Measurements from ENCODE around the gene OR2M2.

Gene OR2M2, protein sequence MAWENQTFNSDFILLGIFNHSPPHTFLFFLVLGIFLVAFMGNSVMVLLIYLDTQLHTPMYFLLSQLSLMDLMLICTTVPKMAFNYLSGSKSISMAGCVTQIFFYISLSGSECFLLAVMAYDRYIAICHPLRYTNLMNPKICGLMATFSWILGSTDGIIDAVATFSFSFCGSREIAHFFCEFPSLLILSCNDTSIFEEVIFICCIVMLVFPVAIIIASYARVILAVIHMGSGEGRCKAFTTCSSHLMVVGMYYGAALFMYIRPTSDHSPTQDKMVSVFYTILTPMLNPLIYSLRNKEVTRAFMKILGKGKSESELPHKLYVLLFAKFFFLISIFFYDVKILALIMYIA

GRCh38 chr1:248174521-248174920, at the start of gene OR2M2:
Gene OR2M2, plus strand, starts transcription at chr1:248174821. Its CDS starts 5,165 bp downstream, at chr1:248179986.
- no peak for DNase-seq (ENCODE audit: low read depth in 2 of 3, low spot score in 1 of 3)

GRCh38 chr1:248127653-248128052, 47.0 kb upstream of the OR2M2 start:
- no peak for DNase-seq (ENCODE audit: low read depth in 2 of 3, low spot score in 1 of 3)

GRCh38 chr1:248136811-248137210, 37.8 kb upstream of the OR2M2 start:
- DNase-seq (ENCODE audit: low read depth in 2 of 3, low spot score in 1 of 3), result no peak

DNA sequence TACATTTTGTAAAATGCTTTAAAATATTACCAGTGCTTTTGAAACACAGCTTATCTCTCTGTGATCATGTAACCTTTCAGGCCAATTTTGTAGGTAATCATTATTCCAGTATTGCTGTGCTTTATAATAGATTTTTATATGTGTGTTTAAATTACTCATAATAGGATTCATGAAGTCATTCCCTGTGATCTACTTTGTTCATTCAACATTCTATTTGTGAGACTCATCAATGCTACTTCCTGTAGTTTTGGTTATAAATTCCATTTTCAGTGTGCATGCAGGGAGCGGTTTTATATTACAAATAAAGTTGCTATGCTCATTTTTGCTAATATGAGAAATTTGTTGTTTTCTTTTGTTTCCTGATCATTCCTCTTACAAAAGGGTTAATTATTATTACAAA, 33.8 kb upstream of the OR2M2 start:
- DNase-seq (ENCODE audit: low read depth in 2 of 3, low spot score in 1 of 3), result no peak

- DNase-seq (ENCODE audit: low read depth in 2 of 3, low spot score in 1 of 3), result no peak
Measured at GRCh38 chr1:248143311-248143710, 31.3 kb upstream of the OR2M2 start.

DNA sequence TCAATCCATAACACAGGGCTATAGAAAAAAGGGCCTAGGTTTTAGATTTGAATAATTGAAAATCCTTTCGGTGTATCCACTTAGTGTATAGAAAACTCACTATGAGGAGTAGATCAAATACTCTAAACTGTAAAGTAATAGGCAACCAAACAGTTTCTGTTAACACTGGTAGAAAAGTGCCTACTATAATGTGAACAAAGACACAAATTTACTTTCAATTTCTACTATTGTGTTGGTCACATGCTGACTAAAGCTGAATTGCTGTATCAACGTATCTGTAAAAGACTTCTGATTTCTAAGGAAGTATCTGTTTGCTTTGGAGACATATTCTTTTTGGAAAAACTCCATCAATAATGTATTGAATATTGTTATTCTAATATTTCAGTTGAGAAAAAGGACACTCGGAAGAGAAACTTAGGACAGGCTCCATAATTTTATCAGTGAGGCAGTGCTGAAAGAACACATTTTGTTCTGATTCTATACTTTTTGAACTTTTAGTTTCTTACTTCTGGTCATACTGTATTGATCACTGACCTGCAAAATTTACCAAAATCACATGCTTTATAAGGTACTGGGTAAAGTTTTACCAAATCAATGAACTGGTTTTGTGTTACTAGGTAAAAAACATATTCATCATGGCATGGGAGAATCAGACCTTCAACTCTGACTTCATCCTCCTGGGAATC, 30.0 kb upstream of the OR2M2 start, which contains the start of gene OR2M5:
Gene OR2M5 (plus strand): TSS at position 636 of the 686 bp plus-strand sequence. CDS start 0 bp downstream, at position 636.
- no peak for DNase-seq (ENCODE audit: low read depth in 2 of 3, low spot score in 1 of 3)

- DNase-seq (ENCODE audit: low read depth in 2 of 3, low spot score in 1 of 3), result no peak
Measured at GRCh38 chr1:248152056-248152827, 22.4 kb upstream of the OR2M2 start.

DNA sequence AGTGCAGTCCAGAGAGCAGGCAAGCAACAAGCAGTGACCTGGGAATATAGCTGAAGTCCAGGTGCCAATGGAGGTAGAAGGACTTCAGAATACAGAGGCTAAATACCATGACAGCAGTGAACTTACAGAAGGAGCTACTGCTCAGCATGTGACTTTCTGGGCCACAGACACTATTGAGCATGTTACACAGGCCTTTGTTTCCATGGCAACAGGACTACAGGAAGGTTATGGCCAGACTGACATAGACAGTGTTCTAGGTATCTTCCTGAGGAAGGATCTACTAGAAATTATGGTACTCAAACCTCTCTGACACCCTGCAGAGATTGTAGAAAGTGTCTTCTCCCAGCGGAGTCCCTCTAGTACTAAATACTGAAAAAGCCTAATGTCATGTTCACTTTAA, 18.7 kb upstream of the OR2M2 start:
- DNase-seq (ENCODE audit: low read depth in 2 of 3, low spot score in 1 of 3), result no peak

- DNase-seq (ENCODE audit: low read depth in 2 of 3, low spot score in 1 of 3), result no peak
Measured at GRCh38 chr1:248158758-248159157, 15.9 kb upstream of the OR2M2 start.

DNA sequence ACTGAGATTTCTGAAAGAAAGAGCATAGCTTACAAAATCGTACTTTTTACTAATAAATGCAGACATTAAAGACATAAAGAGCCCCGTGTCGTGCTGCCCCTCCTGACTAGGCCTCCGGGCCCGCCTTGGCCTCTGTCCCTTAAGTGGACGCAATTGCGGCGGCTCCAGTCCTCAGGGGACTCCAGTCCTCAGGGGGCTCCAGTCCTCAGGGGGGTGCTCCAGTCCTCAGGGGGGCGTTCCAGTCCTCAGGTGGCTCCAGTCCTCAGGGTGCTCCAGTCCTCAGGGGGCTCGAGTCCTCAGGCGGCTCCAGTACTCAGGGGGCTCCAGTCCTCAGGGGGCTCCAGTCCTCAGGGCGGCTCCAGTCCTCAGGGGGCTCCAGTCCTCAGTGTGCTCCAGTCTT, 10.6 kb upstream of the OR2M2 start:
- no peak for DNase-seq (ENCODE audit: low read depth in 2 of 3, low spot score in 1 of 3)

- DNase-seq (ENCODE audit: low read depth in 2 of 3, low spot score in 1 of 3), result no peak
Measured at GRCh38 chr1:248165186-248165585, 9.4 kb upstream of the OR2M2 start.

DNA sequence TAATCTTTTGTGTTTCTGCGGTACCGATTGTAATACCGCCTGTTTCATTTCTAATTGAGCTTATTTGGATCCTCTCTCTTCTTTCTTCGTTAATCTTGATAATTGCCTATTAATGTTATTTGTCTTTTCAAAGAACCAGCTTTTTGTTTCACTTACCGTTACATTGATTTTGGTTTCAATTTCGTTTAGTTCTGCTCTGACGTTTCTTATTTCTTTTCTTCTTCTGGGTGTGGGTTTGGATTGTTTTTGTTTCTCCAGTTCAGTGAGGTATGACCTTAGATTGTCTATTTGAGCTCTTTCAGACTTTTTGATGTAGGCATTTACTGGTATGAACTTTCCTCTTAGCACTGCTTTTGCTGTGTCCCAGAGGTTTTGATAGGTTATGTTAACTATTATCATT, 9.4 kb downstream of the OR2M2 start:
- no peak for DNase-seq (ENCODE audit: low read depth in 2 of 3, low spot score in 1 of 3)

GRCh38 chr1:248187363-248187762, 12.7 kb downstream of the OR2M2 start:
- no peak for DNase-seq (ENCODE audit: low read depth in 2 of 3, low spot score in 1 of 3)

DNA sequence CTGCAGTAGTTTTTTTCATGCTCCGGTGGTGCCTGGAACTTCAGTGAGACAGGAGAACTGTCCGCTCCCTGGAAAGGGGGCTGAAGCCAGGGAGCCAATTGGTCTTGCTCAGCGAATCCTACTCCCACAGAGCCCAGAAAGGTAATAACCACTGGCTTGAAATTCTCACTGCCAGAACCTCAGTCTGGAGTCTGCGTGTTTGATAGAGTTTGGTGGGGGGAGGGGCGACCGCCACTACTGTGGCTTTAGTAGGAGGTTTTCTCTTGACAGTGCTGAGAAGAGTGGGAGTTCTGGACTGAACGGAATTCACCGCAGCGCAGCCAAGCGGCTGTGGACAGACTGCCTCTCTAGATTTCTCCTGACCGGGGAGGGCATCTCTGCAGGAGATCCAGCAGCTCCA, 14.4 kb downstream of the OR2M2 start:
- no peak for DNase-seq (ENCODE audit: low read depth in 2 of 3, low spot score in 1 of 3)

DNA sequence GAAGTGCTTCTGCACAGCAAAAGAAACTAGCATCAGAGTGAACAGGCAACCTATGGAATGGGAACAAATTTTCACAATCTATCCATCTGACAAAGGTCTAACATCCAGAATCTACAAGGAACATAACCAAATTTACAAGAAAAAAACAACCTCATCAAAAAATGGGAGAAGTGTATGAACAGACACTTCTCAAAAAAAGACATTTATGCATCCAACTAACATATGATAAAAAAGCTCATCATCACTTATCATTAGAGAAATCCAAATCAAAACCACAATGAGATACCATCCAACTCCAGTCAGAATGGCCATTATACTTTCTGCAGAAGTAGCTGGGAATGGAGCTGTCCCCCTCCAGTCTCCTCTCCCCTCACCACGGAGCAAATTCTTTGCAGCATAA, 19.5 kb downstream of the OR2M2 start:
- no peak for DNase-seq (ENCODE audit: low read depth in 2 of 3, low spot score in 1 of 3)

- no peak for DNase-seq (ENCODE audit: low read depth in 2 of 3, low spot score in 1 of 3)
Measured at GRCh38 chr1:248196965-248197364, 22.3 kb downstream of the OR2M2 start, which contains the start of gene OR2M3. Gene OR2M3, plus strand, starts transcription at chr1:248197265. Its CDS starts 5,803 bp downstream, at chr1:248203068.

GRCh38 chr1:248215880-248216279, 41.3 kb downstream of the OR2M2 start:
- no peak for DNase-seq (ENCODE audit: low read depth in 2 of 3, low spot score in 1 of 3)

DNA sequence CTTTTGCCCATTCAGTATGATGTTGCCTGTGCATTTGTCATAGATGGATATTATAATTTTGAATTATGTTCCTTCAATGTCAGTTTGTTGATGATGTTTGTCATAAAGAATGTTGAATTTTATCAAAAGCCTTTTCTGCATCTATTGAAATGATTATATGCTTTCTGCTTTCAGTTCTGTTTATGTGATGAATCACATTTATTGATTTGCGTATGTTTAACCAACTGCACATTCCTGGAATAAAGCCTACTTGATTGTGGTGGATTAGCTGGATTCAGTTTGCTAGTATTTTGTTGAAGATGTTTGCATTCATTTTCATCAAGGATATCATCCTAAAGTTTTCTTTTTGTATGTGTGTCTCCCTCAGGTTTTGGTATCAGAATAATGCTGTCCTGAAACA, 50.9 kb downstream of the OR2M2 start:
- no peak for DNase-seq (ENCODE audit: low read depth in 2 of 3, low spot score in 1 of 3)

- DNase-seq (ENCODE audit: low read depth in 2 of 3, low spot score in 1 of 3), result no peak
Measured at GRCh38 chr1:248229360-248229908, 54.8 kb downstream of the OR2M2 start.
